IMR-90 (cell line): ENCODE data around the gene DPYSL5. TPM values are rescaled to one million over a fixed set of nuclear protein-coding genes. Genes with fewer than 3 reads are reported as not detected.

Experiments used
- ATAC-seq: fragments of 200-7000 bp; cut with Tn5 transposase; 2 replicates; pipeline ENCODE4 v1.9.1; 2020; ENCODE audit warnings: low read depth, mild to moderate bottlenecking, moderate library complexity
- BruUV-seq: library from RNA; stranded (reverse); fragments of 400-500 nt; replicated peaks from 2 replicates; lab custom pipeline; 2021; lab: Mats Ljungman, UMichigan
- CTCF ChIA-PET: fragments of 300-600 bp; formaldehyde crosslinking; extraction: SDS; loops from one replicate; lab custom pipeline; 2021; ENCODE audit warnings: antibody characterized with exemption; lab: Yijun Ruan, JAX
- POLR2A ChIA-PET: fragments of 300-600 bp; sonication (Branson Sonifier 250); formaldehyde crosslinking; loops from one replicate; lab custom pipeline; 2022; ENCODE audit warnings: antibody characterized with exemption; ENCODE audit not compliant: unreplicated experiment; lab: Charles Lee
- DNase-seq: peaks from one replicate; pipeline ENCODE4 v3.0.0; 2013
- H2AFZ ChIP-seq: replicated peaks from 2 replicates; pipeline ENCODE3; 2013; ENCODE audit warnings: low read length, mild to moderate bottlenecking; ENCODE audit not compliant: poor library complexity
- H2AK5ac ChIP-seq: 2 replicates; pipeline ENCODE4 v1.6.1; 2013; ENCODE audit warnings: low read depth, low read length, inconsistent platforms
- H2AK9ac ChIP-seq: replicated peaks from 2 replicates; pipeline ENCODE3; 2013; ENCODE audit warnings: mild to moderate bottlenecking, low read depth, low read length, moderate library complexity; ENCODE audit not compliant: poor library complexity
- H2BK120ac ChIP-seq: 2 replicates; pipeline ENCODE4 v1.6.1; 2013; ENCODE audit warnings: low read depth, low read length, inconsistent platforms
- H2BK15ac ChIP-seq: 3 replicates; pipeline ENCODE4 v1.6.1; 2013; ENCODE audit warnings: low read depth, low read length, inconsistent platforms
- H2BK20ac ChIP-seq: 2 replicates; pipeline ENCODE4 v1.6.1; 2013; ENCODE audit warnings: low read depth, mild to moderate bottlenecking, inconsistent platforms, low read length, moderate library complexity
- H2BK5ac ChIP-seq: 2 replicates; pipeline ENCODE4 v1.6.1; 2013; ENCODE audit warnings: mild to moderate bottlenecking, low read depth, low read length, inconsistent platforms; ENCODE audit not compliant: poor library complexity, severe bottlenecking
- H3K14ac ChIP-seq: replicated peaks from 2 replicates; pipeline ENCODE4 v1.6.1; 2013; ENCODE audit warnings: low read depth, low read length, inconsistent platforms
- H3K18ac ChIP-seq: 2 replicates; pipeline ENCODE4 v1.6.1; 2013; ENCODE audit warnings: low read depth, low read length, control low read depth
- H3K23ac ChIP-seq: 2 replicates; pipeline ENCODE4 v1.6.1; 2013; ENCODE audit warnings: low read depth, low read length, inconsistent platforms
- H3K27ac ChIP-seq: 2 replicates; pipeline ENCODE4 v1.5.1; 2013; ENCODE audit warnings: mild to moderate bottlenecking, control low read depth, low read length; ENCODE audit not compliant: insufficient read depth
- H3K27me3 ChIP-seq: 2 replicates; pipeline ENCODE4 v1.6.1; 2013; ENCODE audit warnings: low read length; ENCODE audit not compliant: control insufficient read depth, insufficient read depth
- H3K36me3 ChIP-seq: 2 replicates; pipeline ENCODE4 v1.6.1; 2013; ENCODE audit warnings: low read length, mixed read lengths; ENCODE audit not compliant: control insufficient read depth, insufficient read depth
- H3K4ac ChIP-seq: 2 replicates; pipeline ENCODE4 v1.6.1; 2013; ENCODE audit warnings: low read depth, low read length, inconsistent platforms
- H3K4me1 ChIP-seq: 2 replicates; pipeline ENCODE4 v1.6.1; 2013; ENCODE audit warnings: low read length, mixed read lengths; ENCODE audit not compliant: control insufficient read depth, insufficient read depth
- H3K4me2 ChIP-seq: 2 replicates; pipeline ENCODE4 v1.6.1; 2013; ENCODE audit warnings: low read depth, mild to moderate bottlenecking, control low read depth, low read length, moderate library complexity
- H3K4me3 ChIP-seq: 2 replicates; pipeline ENCODE4 v1.5.1; 2013; ENCODE audit warnings: low read depth, mild to moderate bottlenecking, control low read depth, low read length, moderate library complexity; ENCODE audit not compliant: insufficient read depth
- H3K56ac ChIP-seq: 2 replicates; pipeline ENCODE4 v1.6.1; 2013; ENCODE audit warnings: low read length, inconsistent platforms; ENCODE audit not compliant: insufficient read depth; ENCODE audit errors: extremely low read depth
- H3K79me1 ChIP-seq, 2 experiments: 2 replicates each; pipeline ENCODE4 v1.6.1; 2013; ENCODE audit warnings: low read length in 2 of 2, inconsistent platforms in 1 of 2, low read depth in 1 of 2
- H3K9ac ChIP-seq: 2 replicates; pipeline ENCODE4 v1.6.1; 2013; ENCODE audit warnings: low read depth, low read length, control low read depth
- H3K9me1 ChIP-seq: 2 replicates; pipeline ENCODE4 v1.6.1; 2013; ENCODE audit warnings: low read length, inconsistent platforms; ENCODE audit not compliant: insufficient read depth
- H3K9me3 ChIP-seq: 2 replicates; pipeline ENCODE4 v1.6.1; 2013; ENCODE audit warnings: low read length; ENCODE audit not compliant: control insufficient read depth, insufficient read depth
- H4K20me1 ChIP-seq: 2 replicates; pipeline ENCODE4 v1.6.1; 2013; ENCODE audit warnings: low read length, inconsistent platforms; ENCODE audit not compliant: insufficient read depth
- H4K5ac ChIP-seq: 2 replicates; pipeline ENCODE4 v1.6.1; 2013; ENCODE audit warnings: mild to moderate bottlenecking, low read depth, low read length, control low read depth
- H4K8ac ChIP-seq, 2 experiments: 2 replicates each; pipeline ENCODE4 v1.6.1; 2013; ENCODE audit warnings: low read depth in 2 of 2, low read length in 2 of 2, control low read depth in 1 of 2, inconsistent platforms in 1 of 2
- H4K91ac ChIP-seq: 2 replicates; pipeline ENCODE4 v1.6.1; 2013; ENCODE audit warnings: low read depth, low read length, inconsistent platforms; ENCODE audit not compliant: insufficient read depth
- CHD1 ChIP-seq: IDR thresholded peaks from 2 replicates; pipeline ENCODE4 v1.6.1; 2012; ENCODE audit warnings: low read depth, low read length, improper control_type of control experiment
- FOS ChIP-seq: fragments of 150-350 bp; IDR thresholded peaks from 2 replicates; pipeline ENCODE4 v1.6.1; 2016; ENCODE audit warnings: low read depth, low read length
- NFE2L2 ChIP-seq: fragments of 150-350 bp; IDR thresholded peaks from 2 replicates; pipeline ENCODE4 v1.6.1; 2016; ENCODE audit warnings: low read depth, mild to moderate bottlenecking, low read length
- POLR2A ChIP-seq: IDR thresholded peaks from 2 replicates; pipeline ENCODE4 v1.6.1; 2012; ENCODE audit warnings: mild to moderate bottlenecking, low read depth, low read length
- WGBS, 2 experiments: methylation state at CpG; one replicate each; pipeline versions ENCODE4 v1.1.5 to v1.1.7; 2013; ENCODE audit warnings: missing lambda C conversion rate in 2 of 2; ENCODE audit not compliant: insufficient read length in 1 of 2; ENCODE audit errors: extremely low coverage in 2 of 2; 5-methylcytosine and 5-hydroxymethylcytosine counted together
- dilution Hi-C: fragments of 300-500 bp; cut with HindIII; formaldehyde crosslinking; loops from one replicate; pipeline ENCODE4 v1.14.3; 2018; ENCODE audit warnings: low sequenced_read_pairs; ENCODE audit not compliant: unreplicated experiment
- in situ Hi-C: fragments of 300-500 bp; cut with MboI; formaldehyde crosslinking; loops from 3 replicates; pipeline ENCODE4 v1.14.3; 2019; ENCODE audit warnings: low sequenced_read_pairs, inconsistent platforms, mixed read lengths
- intact Hi-C: fragments of 100-400 bp; cut with micrococcal nuclease; formaldehyde crosslinking; loops from 2 replicates; pipeline ENCODE4 v1.10.0; 2022
- polyA plus RNA-seq, 3 experiments: library from polyadenylated mRNA; depleted of rRNA; stranded (reverse); fragments of >200 nt; gene quantifications; 2 replicates each; pipeline ENCODE4 v1.2.3, GENCODE V29; 2012; ENCODE audit warnings: low replicate concordance in 1 of 3
- total RNA-seq: library from RNA; depleted of rRNA; stranded (reverse); fragments of >200 nt; gene quantifications from 2 replicates; pipeline ENCODE4 v1.2.3, GENCODE V29; 2012

DPYSL5 gene
- total and polyA plus RNA-seq, 2 of the 4 experiments (the other 2 are of a cell fraction), result not detected

GRCh38 chr2:26968001-26968400, 120.1 kb downstream of the DPYSL5 start:
- Histone ChIP-seq H3K27me3 (no peaks in the 10 kb centered on the region), H4K5ac (no peak overlapping the region), H3K14ac (no peak overlapping the region), H3K4me2 (no peak overlapping the region), H3K27ac (no peak overlapping the region), H2BK15ac (no peak overlapping the region), H3K36me3 (no peaks in the 10 kb centered on the region), H2BK5ac (no peak overlapping the region), H3K79me1 (peaks cover 0 to 6% of the 10 kb centered on the region in 2 experiments; a peak in 1 of 4 replicates), H3K9me3 (no peaks in the 10 kb centered on the region), H2BK20ac (no peak overlapping the region), H2AK9ac (no peak overlapping the region), H4K8ac (no peak overlapping the region), H3K9me1 (peaks cover 4% of the 10 kb centered on the region; the same call in 1 of the 2 replicates), H3K9ac (no peak overlapping the region), H3K4me1 (0 out of 2 replicates have a peak, but pooled peaks cover 3% of the 10 kb centered on the region), H4K91ac (no peak overlapping the region), H3K4ac (no peak overlapping the region), H2BK120ac (no peak overlapping the region), H2AFZ (no peak overlapping the region), H3K56ac (no peak overlapping the region), H4K20me1 (no peaks in the 10 kb centered on the region; the same call in 1 of the 2 replicates), H3K18ac (no peak overlapping the region), H2AK5ac (no peak overlapping the region), H3K4me3 (no peak overlapping the region), H3K23ac (no peak overlapping the region)
- dilution Hi-C loops, result no loop called here
- no peak for DNase-seq
- intact Hi-C loops, result no loop called here
- TF ChIP-seq FOS (no peak), POLR2A (no peak), NFE2L2 (no peak), CHD1 (no peak)
- WGBS, 2 experiments, result no CpG with 5 or more reads among the region's 3 CpGs
- no TSS peak for BruUV-seq
- POLR2A ChIA-PET, result no interaction called here
- no peak for ATAC-seq
- CTCF ChIA-PET, result interaction anchor here (1.1 kb wide), 1 partner anchor 49 kb away, joined by 3 read pairs; no protein-coding TSS in a partner anchor
- in situ Hi-C loops, result no loop called here
